Upper lobe of left lung (tissue), 4 donors: ENCODE results near the gene SETBP1.

Experiments used
- EP300 ChIP-seq, 4 donors: sonication (generic); formaldehyde crosslinking; IDR thresholded peaks; one replicate each; pipeline ENCODE4 v1.5.1; 2017; ENCODE audit warnings: antibody characterized with exemption in 4 of 4, control low read depth in 2 of 4
- POLR2A ChIP-seq, 4 donors: fragments of 450-650 bp; IDR thresholded peaks; one replicate each; pipeline ENCODE4 v1.5.1; 2016 to 2017; ENCODE audit warnings: antibody characterized with exemption in 4 of 4, mild to moderate bottlenecking in 2 of 4
- POLR2AphosphoS5 ChIP-seq, 2 donors: sonication (generic); formaldehyde crosslinking; IDR thresholded peaks; one replicate each; pipeline ENCODE4 v1.5.1; 2017; ENCODE audit warnings: antibody characterized with exemption in 2 of 2
- TF ChIP-seq, protein P1 (sequence below), 6 experiments: fragments of 450-650 bp in 4 of 6; fragments of 200-600 bp in 2 of 6; sonication (generic) in 2 of 6; IDR thresholded peaks; one replicate each; pipeline ENCODE4 v1.5.1; 2016 to 2019; ENCODE audit warnings: antibody characterized with exemption in 6 of 6

DNA sequence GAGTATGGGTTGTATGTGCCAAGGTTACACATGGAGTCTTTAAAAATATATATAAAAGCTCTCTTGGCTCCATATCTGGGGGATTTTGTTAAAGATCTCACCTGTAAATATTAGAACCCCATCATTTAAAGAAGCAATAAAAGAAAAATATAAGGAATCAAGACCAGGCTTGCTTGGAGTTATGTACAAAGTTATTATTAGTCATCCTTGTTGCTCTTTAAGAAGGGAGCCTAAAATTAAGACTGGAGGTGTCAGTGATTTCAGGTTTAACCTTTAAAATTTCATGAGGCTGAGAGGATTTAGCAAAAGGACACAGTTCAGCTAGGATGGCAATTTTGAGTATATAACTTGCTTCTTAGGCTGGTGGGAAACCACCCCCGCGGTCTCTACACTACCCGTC, 181.4 kb downstream of the SETBP1 start:
- TF ChIP-seq, protein P1, sequence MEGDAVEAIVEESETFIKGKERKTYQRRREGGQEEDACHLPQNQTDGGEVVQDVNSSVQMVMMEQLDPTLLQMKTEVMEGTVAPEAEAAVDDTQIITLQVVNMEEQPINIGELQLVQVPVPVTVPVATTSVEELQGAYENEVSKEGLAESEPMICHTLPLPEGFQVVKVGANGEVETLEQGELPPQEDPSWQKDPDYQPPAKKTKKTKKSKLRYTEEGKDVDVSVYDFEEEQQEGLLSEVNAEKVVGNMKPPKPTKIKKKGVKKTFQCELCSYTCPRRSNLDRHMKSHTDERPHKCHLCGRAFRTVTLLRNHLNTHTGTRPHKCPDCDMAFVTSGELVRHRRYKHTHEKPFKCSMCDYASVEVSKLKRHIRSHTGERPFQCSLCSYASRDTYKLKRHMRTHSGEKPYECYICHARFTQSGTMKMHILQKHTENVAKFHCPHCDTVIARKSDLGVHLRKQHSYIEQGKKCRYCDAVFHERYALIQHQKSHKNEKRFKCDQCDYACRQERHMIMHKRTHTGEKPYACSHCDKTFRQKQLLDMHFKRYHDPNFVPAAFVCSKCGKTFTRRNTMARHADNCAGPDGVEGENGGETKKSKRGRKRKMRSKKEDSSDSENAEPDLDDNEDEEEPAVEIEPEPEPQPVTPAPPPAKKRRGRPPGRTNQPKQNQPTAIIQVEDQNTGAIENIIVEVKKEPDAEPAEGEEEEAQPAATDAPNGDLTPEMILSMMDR (IDR thresholded peaks at IDR 0.05): no peak
- TF ChIP-seq POLR2AphosphoS5 (IDR thresholded peaks at IDR 0.05) (no peak), POLR2A (IDR thresholded peaks at IDR 0.05) (no peak), EP300 (IDR thresholded peaks at IDR 0.05) (no peak)
